Thyroid gland (tissue), 4 donors: ENCODE measurements around the gene MRGPRX2. TPM values are rescaled to one million over a fixed set of nuclear protein-coding genes. Genes with fewer than 3 reads are reported as not detected.

Experiments
- DNase-seq, 2 donors: peaks; one replicate each; pipeline ENCODE4 v3.0.0-alpha.2; 2019
- H3K27ac ChIP-seq, 3 donors: fragments of 200-600 bp; sonication (generic); 1 replicate in 2 of 3; 2 replicates in 1 of 3; pipeline ENCODE4 v1.5.1; 2016 to 2019; ENCODE audit warnings: mild to moderate bottlenecking in 1 of 3, moderate library complexity in 1 of 3
- H3K27me3 ChIP-seq: fragments of 200-600 bp; sonication (generic); one replicate; pipeline ENCODE4 v1.5.1; 2019
- H3K36me3 ChIP-seq, 2 donors: fragments of 200-600 bp; sonication (generic); one replicate each; pipeline ENCODE4 v1.5.1; 2016 to 2019
- H3K4me1 ChIP-seq, 2 donors: fragments of 200-600 bp; sonication (generic); one replicate each; pipeline ENCODE4 v1.5.1; 2017 to 2019
- H3K4me3 ChIP-seq, 3 donors: fragments of 200-600 bp; sonication (generic); replicated peaks in 1 of 3; 1 replicate in 2 of 3; 2 replicates in 1 of 3; pipeline ENCODE4 v1.5.1; 2016; ENCODE audit warnings: mild to moderate bottlenecking in 1 of 3
- H3K9me3 ChIP-seq: fragments of 200-600 bp; sonication (generic); one replicate; pipeline ENCODE4 v1.5.1; 2017
- CTCF ChIP-seq, 6 experiments: fragments of 200-600 bp in 3 of 6; fragments of 450-650 bp in 3 of 6; sonication (generic) in 3 of 6; IDR thresholded peaks; one replicate each; pipeline ENCODE4 v1.5.1; 2016 to 2019; ENCODE audit warnings: antibody characterized with exemption in 6 of 6, mild to moderate bottlenecking in 2 of 6, inconsistent platforms in 1 of 6, moderate library complexity in 1 of 6
- POLR2A ChIP-seq, 2 donors: fragments of 450-650 bp; IDR thresholded peaks; one replicate each; pipeline ENCODE4 v1.6.1; 2017; ENCODE audit warnings: antibody characterized with exemption in 2 of 2, mild to moderate bottlenecking in 2 of 2, moderate library complexity in 1 of 2
- WGBS, 2 donors: methylation state at CpG; one replicate each; pipeline ENCODE4 v1.1.5; 2017; 5-methylcytosine and 5-hydroxymethylcytosine counted together
- intact Hi-C: fragments of 100-400 bp; cut with DNase I; formaldehyde crosslinking; loops from one replicate; pipeline ENCODE4 v1.15.1; 2023
- total RNA-seq, 4 donors: library from RNA; depleted of rRNA; stranded (reverse); fragments of >200 nt; gene quantifications; one replicate each; pipeline ENCODE4 v1.2.3, GENCODE V29; 2016

MRGPRX2 gene
- total RNA-seq, 4 donors from 2014 or later = not detected

GRCh38 chr11:19087658-19088057 is 27.1 kb upstream of the MRGPRX2 start:
- Histone ChIP-seq H3K27ac (no peak overlapping the region), H3K27me3 (no peaks in the 10 kb centered on the region), H3K9me3 (no peaks in the 10 kb centered on the region), H3K4me3 (no peak overlapping the region), H3K36me3 (no peaks in the 10 kb centered on the region), H3K4me1 (no peaks in the 10 kb centered on the region)
- DNase-seq = no peak
- intact Hi-C loops = no loop called here
- WGBS, 2 donors = 75 to 79% methylated on average over 8 of the region's 8 CpGs
- TF ChIP-seq POLR2A (IDR thresholded peaks at IDR 0.05) (no peak), CTCF (IDR thresholded peaks at IDR 0.05) (no peak)

DNA sequence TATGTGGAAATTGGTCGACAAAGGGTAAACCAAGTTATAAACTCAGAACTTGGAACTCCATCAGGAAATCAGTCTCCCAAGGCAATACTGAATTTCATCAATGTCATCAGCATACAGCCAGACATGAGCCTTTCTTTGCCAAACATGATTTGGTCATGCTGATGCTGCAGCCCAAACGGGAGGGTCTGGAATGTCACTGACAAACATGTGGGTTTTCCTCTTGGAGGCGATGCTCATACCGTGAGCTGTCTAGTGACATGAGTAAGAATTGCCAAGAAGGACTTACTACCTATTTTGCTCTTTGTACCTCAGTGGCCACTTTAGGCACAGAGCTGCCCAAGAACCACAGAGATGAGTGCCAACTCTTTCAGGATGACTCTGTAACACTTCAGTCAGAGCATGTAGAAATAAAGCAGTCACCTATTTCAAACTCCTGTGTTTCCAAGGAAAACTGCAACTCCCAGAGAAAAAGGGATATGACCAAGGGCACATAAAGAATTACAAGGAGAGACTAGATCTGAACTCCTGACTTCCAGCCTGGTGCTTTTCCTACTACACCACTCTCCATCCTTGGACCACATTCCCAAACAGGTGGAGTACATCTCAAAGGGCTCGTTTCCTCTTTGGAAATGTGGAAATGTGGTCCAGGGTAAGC is 24.3 kb upstream of the MRGPRX2 start:
- no peaks in the 10 kb centered on the region for H3K36me3 ChIP-seq
- intact Hi-C loops = no loop called here
- 76 to 79% methylated on average over 5 of the region's 5 CpGs for WGBS, 2 donors
- no peaks in the 10 kb centered on the region for H3K27me3 ChIP-seq
- TF ChIP-seq POLR2A (IDR thresholded peaks at IDR 0.05) (no peak), CTCF (IDR thresholded peaks at IDR 0.05) (no peak)
- H3K4me3 ChIP-seq = no peak overlapping the region
- no peak for DNase-seq
- no peaks in the 10 kb centered on the region for H3K9me3 ChIP-seq
- H3K4me1 ChIP-seq = peaks cover 7 to 10% of the 10 kb centered on the region in 2 donors
- H3K27ac ChIP-seq = no peak overlapping the region

GRCh38 chr11:19083166-19083565 is 22.6 kb upstream of the MRGPRX2 start:
- intact Hi-C loops = no loop called here
- Histone ChIP-seq H3K4me1 (peaks cover 10 to 13% of the 10 kb centered on the region in 2 donors), H3K27ac (no peak overlapping the region), H3K27me3 (no peaks in the 10 kb centered on the region), H3K4me3 (no peak overlapping the region), H3K36me3 (no peaks in the 10 kb centered on the region), H3K9me3 (no peaks in the 10 kb centered on the region)
- TF ChIP-seq CTCF (IDR thresholded peaks at IDR 0.05) = no peak
- no peak for TF ChIP-seq POLR2A (IDR thresholded peaks at IDR 0.05)
- no peak for DNase-seq
- 100% methylated on average over 1 of the region's 1 CpG for WGBS, 2 donors

GRCh38 chr11:19080579-19080993 is 20.1 kb upstream of the MRGPRX2 start:
- H3K27me3 ChIP-seq = no peaks in the 10 kb centered on the region
- H3K36me3 ChIP-seq = no peaks in the 10 kb centered on the region
- peak overlapping the region; percentile 72 to 96 (median 90) for H3K27ac ChIP-seq
- H3K4me1 ChIP-seq = peaks cover 11 to 15% of the 10 kb centered on the region in 2 donors
- DNase-seq = peak; percentile 75 to 85
- no peaks in the 10 kb centered on the region for H3K9me3 ChIP-seq
- WGBS, 2 donors = 66 to 67% methylated on average over 6 of the region's 6 CpGs
- TF ChIP-seq POLR2A (IDR thresholded peaks at IDR 0.05) (peak in 1 of 2 donors; percentile 19), CTCF (IDR thresholded peaks at IDR 0.05) (no peak)
- no peak overlapping the region for H3K4me3 ChIP-seq
- intact Hi-C loops = no loop called here

DNA sequence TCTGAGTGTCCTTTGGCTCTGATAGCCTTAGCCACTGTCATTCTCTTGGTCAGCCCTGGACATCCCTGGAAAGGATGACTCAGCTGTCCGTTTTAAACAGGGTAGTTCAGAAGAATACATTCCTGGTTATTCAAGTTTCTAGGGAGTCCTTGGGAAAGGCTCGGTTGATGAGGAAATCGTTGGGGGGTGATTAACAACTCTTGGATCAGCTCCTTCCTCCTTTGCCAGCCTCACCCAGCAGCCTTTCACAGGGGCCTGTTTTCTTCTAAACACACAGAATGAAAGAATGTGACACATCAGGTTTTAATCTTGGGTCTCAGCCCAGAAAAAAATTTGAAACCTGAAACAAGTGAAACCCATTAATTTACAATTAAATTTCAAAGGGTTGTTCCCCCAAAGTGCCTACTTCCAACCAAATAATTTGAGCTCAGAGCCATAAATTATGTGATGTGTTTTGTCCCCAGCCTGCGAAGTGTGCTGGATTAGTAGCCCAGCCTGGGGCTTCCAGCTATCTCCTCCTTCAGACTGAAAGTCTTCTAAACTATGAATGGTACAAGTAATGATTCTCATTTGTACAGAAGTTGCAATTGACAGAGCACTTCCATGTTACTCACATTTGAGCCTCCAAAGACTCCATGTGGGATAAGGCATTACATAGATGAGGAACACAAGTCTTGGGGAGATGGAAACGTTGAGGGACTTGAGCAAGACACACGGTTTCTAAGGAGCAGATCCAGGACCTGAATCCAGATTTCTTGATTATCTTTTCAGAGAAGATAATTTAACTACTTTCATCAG is 19.3 kb upstream of the MRGPRX2 start:
- H3K4me1 ChIP-seq = peaks cover 14 to 16% of the 10 kb centered on the region in 2 donors
- no peak overlapping the region for H3K4me3 ChIP-seq
- H3K36me3 ChIP-seq = no peaks in the 10 kb centered on the region
- no peaks in the 10 kb centered on the region for H3K27me3 ChIP-seq
- peak; percentile 72 to 78 for DNase-seq
- H3K27ac ChIP-seq = peak overlapping the region; percentile 72 to 96 (median 90)
- WGBS, 2 donors = 42 to 43% methylated on average over 6 of the region's 6 CpGs
- no peaks in the 10 kb centered on the region for H3K9me3 ChIP-seq
- intact Hi-C loops = loop anchor here (10.0 kb wide), 1 partner anchor 1055 kb away; no protein-coding TSS in a partner anchor
- no peak for TF ChIP-seq CTCF (IDR thresholded peaks at IDR 0.05)
